Sigmoid colon (tissue), 7 donors: ENCODE measurements around the gene FUBP3. TPM values are rescaled to one million over a fixed set of nuclear protein-coding genes. Genes with fewer than 3 reads are reported as not detected.

Experiments used
- DNase-seq: peaks from one replicate; pipeline ENCODE4 v3.0.0-alpha.2; 2019
- H3K27ac ChIP-seq, 4 donors: fragments of 200-600 bp; sonication (generic); one replicate each; pipeline ENCODE4 v1.5.1; 2016 to 2019; ENCODE audit warnings: mild to moderate bottlenecking in 1 of 4
- H3K27me3 ChIP-seq, 3 donors: fragments of 200-600 bp; sonication (generic); one replicate each; pipeline ENCODE4 v1.5.1; 2019; ENCODE audit warnings: mild to moderate bottlenecking in 1 of 3
- H3K36me3 ChIP-seq, 4 donors: fragments of 200-600 bp; sonication (generic); one replicate each; pipeline ENCODE4 v1.5.1; 2016 to 2019
- H3K4me1 ChIP-seq, 4 donors: fragments of 200-600 bp; sonication (generic); one replicate each; pipeline ENCODE4 v1.5.1; 2017 to 2019
- H3K4me3 ChIP-seq, 4 donors: fragments of 200-600 bp; sonication (generic); one replicate each; pipeline ENCODE4 v1.5.1; 2017 to 2019; ENCODE audit warnings: mild to moderate bottlenecking in 2 of 4, moderate library complexity in 1 of 4
- H3K9me3 ChIP-seq, 4 donors: fragments of 200-600 bp in 3 of 4; sonication (generic) in 3 of 4; one replicate each; pipeline versions ENCODE4 v1.5.1 to v1.6.1; 2013 to 2019
- CTCF ChIP-seq, 4 experiments: fragments of 450-650 bp in 3 of 4; fragments of 200-600 bp in 1 of 4; IDR thresholded peaks; one replicate each; pipeline ENCODE4 v1.5.1; 2016 to 2019; ENCODE audit warnings: antibody characterized with exemption in 4 of 4, mild to moderate bottlenecking in 3 of 4, moderate library complexity in 2 of 4
- EP300 ChIP-seq, 4 donors: sonication (generic); formaldehyde crosslinking; IDR thresholded peaks; one replicate each; pipeline ENCODE4 v1.6.1; 2017; ENCODE audit warnings: antibody characterized with exemption in 4 of 4
- POLR2A ChIP-seq, 2 donors: fragments of 450-650 bp; IDR thresholded peaks; one replicate each; pipeline ENCODE4 v1.6.1; 2016; ENCODE audit warnings: antibody characterized with exemption in 2 of 2, mild to moderate bottlenecking in 2 of 2, moderate library complexity in 2 of 2
- POLR2AphosphoS5 ChIP-seq, 4 donors: sonication (generic); formaldehyde crosslinking; IDR thresholded peaks; one replicate each; pipeline ENCODE4 v1.6.1; 2017; ENCODE audit warnings: antibody characterized with exemption in 4 of 4
- WGBS, 2 donors: extraction: QIAGEN DNeasy Blood & Tissue Kit; methylation state at CpG; one replicate each; pipeline ENCODE4 v1.1.7; 2013; 5-methylcytosine and 5-hydroxymethylcytosine counted together
- intact Hi-C: fragments of 100-400 bp; cut with DNase I; formaldehyde crosslinking; loops from one replicate; pipeline ENCODE4 v1.15.1; 2023
- polyA plus RNA-seq, 3 donors: library from polyadenylated mRNA; stranded (reverse); fragments of 200-250 nt; gene quantifications; one replicate each; pipeline ENCODE4 v1.2.3, GENCODE V29; 2013
- total RNA-seq, 4 donors: library from RNA; depleted of rRNA; stranded (reverse); fragments of >200 nt; gene quantifications; one replicate each; pipeline ENCODE4 v1.1.0, GENCODE V29; 2016
- donor health status: healthy with polysubstance abuse.
- donor health status: Bipolar disorder and iron deficiency.
- donor health status: healthy.

Gene FUBP3
- 10 to 100 TPM; 41.3 to 44.4 (median 42.9) TPM for total RNA-seq
- polyA plus RNA-seq: 10 to 100 TPM; 19.4 to 25.7 (median 21.0) TPM

- Histone ChIP-seq H3K27me3 (no peaks in the 10 kb centered on the region), H3K4me1 (peaks cover 0 to 41% (median 33%) of the 10 kb centered on the region in 4 donors), H3K4me3 (peak within 1 kb of the TSS; percentile 81 to 100 (median 94)), H3K27ac (peak within 1 kb of the TSS; percentile 90 to 95 (median 92)), H3K9me3 (no peaks in the 10 kb centered on the region), H3K36me3 (no peaks in the 10 kb centered on the region)
- 1% methylated on average over 74 of the region's 74 CpGs for WGBS, 2 donors
- peak; percentile 97 for DNase-seq
- intact Hi-C loops: loop anchor here (5.0 kb wide), 1 partner anchor 103 kb away; no protein-coding TSS in a partner anchor
- no peak for TF ChIP-seq EP300 (IDR thresholded peaks at IDR 0.05)
- TF ChIP-seq POLR2AphosphoS5 (IDR thresholded peaks at IDR 0.05): peak; percentile 90 to 97 (median 94)
- no peak for TF ChIP-seq CTCF (IDR thresholded peaks at IDR 0.05)
- peak; percentile 89 to 91 for TF ChIP-seq POLR2A (IDR thresholded peaks at IDR 0.05)
Measured at GRCh38 chr9:130578865-130579737, at the start of gene FUBP3. TSS of gene FUBP3 (plus strand) at chr9:130579577. CDS start at chr9:130579681, 104 bp downstream.

DNA sequence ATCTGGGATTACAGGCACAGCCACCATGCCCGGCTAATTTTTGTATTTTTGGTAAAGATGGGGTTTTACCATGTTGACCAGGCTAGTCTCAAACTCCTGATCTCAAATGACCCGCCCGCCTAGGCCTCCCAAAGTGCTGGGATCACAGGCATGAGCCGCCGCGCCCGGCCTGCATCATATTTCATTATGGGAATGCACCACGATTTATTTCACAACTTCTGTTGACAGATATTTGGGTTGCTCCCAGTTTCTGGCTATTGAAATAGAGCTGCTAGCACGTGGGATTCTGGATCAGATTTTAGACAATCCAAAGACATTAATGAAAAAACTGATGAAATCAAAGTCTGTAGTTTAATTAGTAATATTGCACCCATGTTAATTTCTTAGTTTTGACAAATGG, 48.4 kb upstream of the FUBP3 start:
- Histone ChIP-seq H3K36me3 (no peaks in the 10 kb centered on the region), H3K27ac (no peak overlapping the region), H3K4me1 (peaks cover 0 to 7% (median 3%) of the 10 kb centered on the region in 4 donors), H3K27me3 (peaks cover 0 to 20% (median 7%) of the 10 kb centered on the region in 3 donors), H3K4me3 (no peak overlapping the region), H3K9me3 (no peaks in the 10 kb centered on the region)
- intact Hi-C loops: no loop called here
- TF ChIP-seq POLR2AphosphoS5 (IDR thresholded peaks at IDR 0.05) (no peak), CTCF (IDR thresholded peaks at IDR 0.05) (no peak), POLR2A (IDR thresholded peaks at IDR 0.05) (no peak), EP300 (IDR thresholded peaks at IDR 0.05) (no peak)
- 63 to 75% methylated on average over 9 of the region's 9 CpGs for WGBS, 2 donors
- DNase-seq: no peak

DNA sequence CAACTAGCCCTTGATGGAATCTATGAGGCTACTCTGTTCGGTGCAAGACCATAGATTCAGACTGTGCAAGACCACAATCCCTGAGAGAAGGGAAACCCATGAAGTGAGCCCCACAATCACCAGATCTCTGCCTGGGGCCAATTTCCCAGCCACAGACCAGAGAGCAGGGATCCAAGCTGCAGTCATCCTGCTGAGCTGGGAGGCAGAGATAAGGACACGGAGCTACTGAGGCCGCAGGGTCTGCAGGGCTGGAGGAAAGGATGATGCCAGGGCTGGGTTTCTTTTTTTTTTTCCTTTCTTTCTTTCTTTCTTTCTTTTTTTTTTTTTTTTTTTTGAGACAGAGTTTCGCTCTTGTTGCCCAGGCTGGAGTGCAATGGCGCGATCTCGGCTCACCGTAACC, 47.7 kb upstream of the FUBP3 start:
- peaks cover under 1 to 25% (median 13%) of the 10 kb centered on the region in 3 donors for H3K27me3 ChIP-seq
- intact Hi-C loops: no loop called here
- H3K4me3 ChIP-seq: no peak overlapping the region
- TF ChIP-seq POLR2A (IDR thresholded peaks at IDR 0.05) (no peak), CTCF (IDR thresholded peaks at IDR 0.05) (no peak), POLR2AphosphoS5 (IDR thresholded peaks at IDR 0.05) (no peak), EP300 (IDR thresholded peaks at IDR 0.05) (no peak)
- DNase-seq: no peak
- peaks cover 0 to 10% (median 4%) of the 10 kb centered on the region in 4 donors for H3K4me1 ChIP-seq
- H3K9me3 ChIP-seq: no peaks in the 10 kb centered on the region
- H3K27ac ChIP-seq: no peak overlapping the region
- 95 to 97% methylated on average over 8 of the region's 8 CpGs for WGBS, 2 donors
- H3K36me3 ChIP-seq: no peaks in the 10 kb centered on the region

DNA sequence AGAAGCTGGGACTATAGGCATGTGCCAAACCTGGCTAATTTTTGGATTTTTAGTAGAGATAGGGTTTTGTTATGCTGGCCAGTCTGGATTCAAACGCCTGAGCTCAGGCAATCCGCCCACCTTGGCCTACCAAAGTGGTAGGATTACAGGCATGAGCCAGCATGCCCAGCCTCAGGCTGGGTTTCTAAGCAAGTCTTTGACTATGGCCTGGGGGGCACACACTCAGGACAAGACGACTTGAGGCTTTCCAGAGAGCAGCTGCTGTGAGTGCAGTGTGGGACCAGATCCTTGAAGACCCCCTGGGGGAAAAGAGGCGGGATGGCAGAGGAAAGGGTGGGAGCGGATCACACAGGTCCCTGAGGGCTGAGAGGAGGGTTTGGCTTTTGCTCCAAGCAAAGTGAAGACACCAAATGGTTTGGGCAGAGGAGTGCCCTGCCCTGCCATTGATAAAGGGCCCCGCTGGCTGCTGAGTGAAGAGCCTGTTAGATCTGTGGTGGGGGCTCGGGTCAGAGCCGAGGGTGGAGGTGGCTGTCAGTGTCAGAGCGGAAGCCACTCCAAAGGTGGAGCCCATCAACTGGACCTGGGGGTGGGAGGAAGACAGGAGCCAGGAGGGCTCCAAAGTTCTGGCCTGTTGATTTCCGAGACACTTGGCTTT, 46.8 kb upstream of the FUBP3 start:
- H3K27me3 ChIP-seq: peaks cover 6 to 34% (median 22%) of the 10 kb centered on the region in 3 donors
- intact Hi-C loops: no loop called here
- H3K9me3 ChIP-seq: no peaks in the 10 kb centered on the region
- no peak for DNase-seq
- H3K4me3 ChIP-seq: no peak overlapping the region
- TF ChIP-seq EP300 (IDR thresholded peaks at IDR 0.05): no peak
- TF ChIP-seq POLR2AphosphoS5 (IDR thresholded peaks at IDR 0.05): no peak
- TF ChIP-seq CTCF (IDR thresholded peaks at IDR 0.05): no peak
- no peak for TF ChIP-seq POLR2A (IDR thresholded peaks at IDR 0.05)
- H3K27ac ChIP-seq: no peak overlapping the region
- H3K4me1 ChIP-seq: peaks cover 0 to 10% (median 4%) of the 10 kb centered on the region in 4 donors
- WGBS, 2 donors: 83 to 88% methylated on average over 10 of the region's 10 CpGs
- no peaks in the 10 kb centered on the region for H3K36me3 ChIP-seq
